HFFc6 (cell line): ENCODE measurements around the gene BCL2L12. TPM values are rescaled to one million over a fixed set of nuclear protein-coding genes. Genes with fewer than 3 reads are reported as not detected.
"Not testable (repeated sequence)": the region's sequence is repeated elsewhere in the genome, so short reads cannot be mapped to it uniquely, and the experiment has no call there.

Source experiments
- DNase-seq: peaks from one replicate; pipeline ENCODE4 v3.0.0-alpha.2; 2018
- H3K27ac Mint-ChIP-seq: 2 replicates; pipeline ENCODE4 v1.8.0; 2020; ENCODE audit warnings: mild to moderate bottlenecking, mixed read lengths
- H3K27me3 Mint-ChIP-seq: 2 replicates; pipeline ENCODE4 v1.8.0; 2021; ENCODE audit warnings: mild to moderate bottlenecking, moderate library complexity, mixed read lengths; ENCODE audit not compliant: insufficient read depth
- H3K36me3 Mint-ChIP-seq: 2 replicates; pipeline ENCODE4 v1.8.0; 2021; ENCODE audit warnings: low read depth, mixed read lengths
- H3K4me1 Mint-ChIP-seq: 2 replicates; pipeline ENCODE4 v1.8.0; 2020; ENCODE audit warnings: low read depth, mixed read lengths
- H3K4me3 Mint-ChIP-seq: 2 replicates; pipeline ENCODE4 v1.8.0; 2020; ENCODE audit warnings: mild to moderate bottlenecking, moderate library complexity, mixed read lengths
- H3K9me3 Mint-ChIP-seq: 2 replicates; pipeline ENCODE4 v1.8.0; 2020; ENCODE audit warnings: mild to moderate bottlenecking, mixed read lengths
- CTCF ChIP-seq: fragments of 200-600 bp; sonication (generic); IDR thresholded peaks from 2 replicates; pipeline ENCODE4 v1.5.0; 2021; ENCODE audit warnings: antibody characterized with exemption, mild to moderate bottlenecking
- microRNA-seq: library from miRNA; unstranded; fragments of <30 nt; microRNA quantifications from one replicate; pipeline ENCODE4, GENCODE V29; 2019
- total RNA-seq, 6 experiments: library from RNA; stranded (reverse); fragmentation: NEBNext Ultra II Directional; extraction: Animal tissue kit (Norgen Biotek cat#: 25700); gene quantifications; 2 replicates in 1 of 6; 3 replicates in 5 of 6; pipeline ENCODE4 v1.2.3, GENCODE V29; 2021

BCL2L12 gene
- total RNA-seq, 6 experiments from 2014 or later: 23.9 to 34.2 (median 33.4) TPM

DNA sequence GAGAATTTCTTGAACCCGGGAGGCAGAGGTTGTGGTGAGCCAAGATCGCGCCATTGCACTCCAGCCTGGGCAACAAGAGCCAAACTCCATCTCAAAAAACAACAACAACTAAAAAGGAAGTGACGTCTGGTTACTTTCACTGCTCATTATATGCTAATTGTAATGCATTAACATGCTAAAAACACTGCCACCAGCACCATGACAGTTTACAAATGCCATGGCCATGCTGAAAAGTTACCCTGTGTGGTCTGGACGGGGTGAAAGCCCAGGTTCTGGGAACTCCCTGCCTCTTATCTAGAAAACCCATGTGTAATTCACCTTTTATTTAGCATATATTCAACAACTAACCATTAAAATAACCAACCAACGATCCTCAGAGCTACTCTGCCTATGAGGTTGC is 53.3 kb downstream of the BCL2L12 start:
- Mint-ChIP-seq H3K36me3 (no peaks in the 10 kb centered on the region; the same call in 1 of the 2 replicates), H3K4me1 (peaks cover 7% of the 10 kb centered on the region), H3K27ac (no peak overlapping the region), H3K27me3 (no peaks in the 10 kb centered on the region; the same call in none of the 2 replicates), H3K4me3 (no peak overlapping the region), H3K9me3 (peaks cover 5% of the 10 kb centered on the region; the same call in 1 of the 2 replicates)
- TF ChIP-seq CTCF: no peak
- no peak for DNase-seq

- DNase-seq, H3K36me3 Mint-ChIP-seq, H3K27ac Mint-ChIP-seq, H3K9me3 Mint-ChIP-seq, H3K27me3 Mint-ChIP-seq, H3K4me3 Mint-ChIP-seq: not testable (repeated sequence)
- H3K4me1 Mint-ChIP-seq: peaks cover 11% of the 10 kb centered on the region
Measured at GRCh38 chr19:49719420-49719819, 53.7 kb downstream of the BCL2L12 start.

Small RNAs within 50 kb of the gene (microRNA-seq; reads per million reads assigned to microRNA genes)
- not detected for gene MIR5088

Other genes starting within 250 kb of the BCL2L12 start
- gene PTH2, start 242.5 kb upstream of the BCL2L12 start, total RNA-seq: not detected
- not detected for gene GFY, start 240.5 kb upstream of the BCL2L12 start, total RNA-seq
- under 1 TPM in 5 of 6 experiments, not detected in 1; 0.05 to 0.17 (median 0.09) TPM for gene SLC17A7, start 224.4 kb upstream of the BCL2L12 start, total RNA-seq
- gene PIH1D1, start 214.1 kb upstream of the BCL2L12 start, total RNA-seq: 10 to 100 TPM; 55.8 to 65.6 (median 57.5) TPM
- gene ALDH16A1, start 212.7 kb upstream of the BCL2L12 start, total RNA-seq: 10 to 100 TPM; 13.9 to 23.0 (median 19.8) TPM
- 10 to 100 TPM in 2 of 6 experiments, 1 to 10 TPM in 4; 4.9 to 12.5 (median 9.4) TPM for gene FLT3LG, start 191.7 kb upstream of the BCL2L12 start, total RNA-seq
- gene RPL13A, start 178.3 kb upstream of the BCL2L12 start, total RNA-seq: 1,000 to 10,000 TPM; 2,015 to 2,373 (median 2,179) TPM
- 1,000 to 10,000 TPM; 1,343 to 1,545 (median 1,429) TPM for gene RPS11, start 169.5 kb upstream of the BCL2L12 start, total RNA-seq
- gene FCGRT, start 153.3 kb upstream of the BCL2L12 start, total RNA-seq: 10 to 100 TPM; 33.2 to 39.3 (median 37.4) TPM
- 100 to 1,000 TPM; 117 to 316 (median 287) TPM for gene RCN3, start 137.9 kb upstream of the BCL2L12 start, total RNA-seq
- 10 to 100 TPM; 66.0 to 79.7 (median 72.4) TPM for gene NOSIP, start 85.4 kb upstream of the BCL2L12 start, total RNA-seq
- under 1 TPM; 0.33 to 0.69 (median 0.42) TPM for gene PRRG2, start 84.6 kb upstream of the BCL2L12 start, total RNA-seq
- gene PRR12, start 74.8 kb upstream of the BCL2L12 start, total RNA-seq: 10 to 100 TPM; 23.3 to 26.2 (median 24.3) TPM
- 100 to 1,000 TPM; 130 to 162 (median 133) TPM for gene RRAS, start 25.8 kb upstream of the BCL2L12 start, total RNA-seq
- 100 to 1,000 TPM; 112 to 134 (median 121) TPM for gene SCAF1, start 23.7 kb upstream of the BCL2L12 start, total RNA-seq
- gene IRF3, start 76 bp upstream of the BCL2L12 start, total RNA-seq: 10 to 100 TPM; 55.5 to 72.8 (median 58.7) TPM
- 100 to 1,000 TPM; 209 to 226 (median 217) TPM for gene PRMT1, start 11.3 kb downstream of the BCL2L12 start, total RNA-seq
- gene ADM5, start 23.7 kb downstream of the BCL2L12 start, total RNA-seq: under 1 TPM; 0.74 to 0.99 (median 0.87) TPM
- gene CPT1C, start 25.2 kb downstream of the BCL2L12 start, total RNA-seq: 10 to 100 TPM; 32.7 to 42.6 (median 36.4) TPM
- not detected for gene TSKS, start 97.4 kb downstream of the BCL2L12 start, total RNA-seq
- 100 to 1,000 TPM; 145 to 177 (median 162) TPM for gene AP2A1, start 101.1 kb downstream of the BCL2L12 start, total RNA-seq
- 10 to 100 TPM in 5 of 6 experiments, 1 to 10 TPM in 1; 9.4 to 14.2 (median 11.7) TPM for gene FUZ, start 147.4 kb downstream of the BCL2L12 start, total RNA-seq
- 10 to 100 TPM; 44.5 to 50.6 (median 47.8) TPM for gene MED25, start 152.4 kb downstream of the BCL2L12 start, total RNA-seq
- gene PTOV1, start 185.2 kb downstream of the BCL2L12 start, total RNA-seq: 100 to 1,000 TPM; 157 to 176 (median 162) TPM
- gene PNKP, start 201.6 kb downstream of the BCL2L12 start, total RNA-seq: 10 to 100 TPM; 39.7 to 48.7 (median 47.2) TPM
- 100 to 1,000 TPM in 5 of 6 experiments, 10 to 100 TPM in 1; 98.5 to 128 (median 104) TPM for gene AKT1S1, start 211.4 kb downstream of the BCL2L12 start, total RNA-seq
- 10 to 100 TPM; 42.8 to 53.3 (median 46.8) TPM for gene TBC1D17, start 211.8 kb downstream of the BCL2L12 start, total RNA-seq
- under 1 TPM in 5 of 6 experiments, not detected in 1; 0.24 to 0.48 (median 0.41) TPM for gene IL4I1, start 231.0 kb downstream of the BCL2L12 start, total RNA-seq